Activated T-cell treated with anti-CD3 and anti-CD28 coated beads for 4 hours (primary cell): Measurements from ENCODE around the gene C2orf49.
A peak's percentile ranks its signal among the peaks of the same experiment; 100 is the strongest.

Source experiments
- DNase-seq: peaks from one replicate; pipeline ENCODE4 v3.0.0-alpha.2; 2020

C2orf49 gene

DNA sequence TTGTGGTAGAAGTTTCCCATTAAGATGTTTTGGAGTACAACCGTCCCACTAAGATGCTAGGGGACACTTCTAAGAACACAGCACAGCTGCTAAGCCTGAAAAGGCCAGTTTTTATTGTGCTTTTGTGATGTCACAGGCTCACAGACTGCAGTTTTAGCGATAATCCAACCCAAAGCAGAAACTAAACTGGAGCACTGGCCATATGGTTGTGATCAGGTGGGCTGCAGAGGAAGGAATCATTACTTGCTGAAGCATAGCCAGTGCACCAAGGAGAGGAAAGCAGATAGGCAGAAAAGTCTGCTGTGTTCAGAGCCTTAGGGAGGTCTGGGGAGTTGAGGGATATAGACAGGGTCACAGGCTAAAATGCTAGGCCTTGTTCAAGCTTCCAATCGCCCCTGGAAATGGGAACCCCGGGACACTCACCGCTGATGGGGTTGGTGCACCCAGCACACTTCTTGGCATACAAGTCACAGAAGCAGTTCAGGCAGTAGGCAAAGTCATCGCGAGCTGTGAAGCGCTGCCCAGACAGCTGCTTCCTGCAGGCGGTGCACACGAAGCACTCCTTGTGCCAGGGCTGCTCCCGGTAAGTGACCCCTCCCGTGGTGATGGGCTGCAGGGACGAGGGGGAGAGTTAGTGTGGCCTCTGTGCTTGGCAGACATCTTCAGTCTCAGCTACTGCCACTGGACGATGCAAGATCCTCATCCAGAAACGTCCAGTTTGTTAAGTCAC lies 25.7 kb downstream of the C2orf49 start:
- no peak for DNase-seq

DNA sequence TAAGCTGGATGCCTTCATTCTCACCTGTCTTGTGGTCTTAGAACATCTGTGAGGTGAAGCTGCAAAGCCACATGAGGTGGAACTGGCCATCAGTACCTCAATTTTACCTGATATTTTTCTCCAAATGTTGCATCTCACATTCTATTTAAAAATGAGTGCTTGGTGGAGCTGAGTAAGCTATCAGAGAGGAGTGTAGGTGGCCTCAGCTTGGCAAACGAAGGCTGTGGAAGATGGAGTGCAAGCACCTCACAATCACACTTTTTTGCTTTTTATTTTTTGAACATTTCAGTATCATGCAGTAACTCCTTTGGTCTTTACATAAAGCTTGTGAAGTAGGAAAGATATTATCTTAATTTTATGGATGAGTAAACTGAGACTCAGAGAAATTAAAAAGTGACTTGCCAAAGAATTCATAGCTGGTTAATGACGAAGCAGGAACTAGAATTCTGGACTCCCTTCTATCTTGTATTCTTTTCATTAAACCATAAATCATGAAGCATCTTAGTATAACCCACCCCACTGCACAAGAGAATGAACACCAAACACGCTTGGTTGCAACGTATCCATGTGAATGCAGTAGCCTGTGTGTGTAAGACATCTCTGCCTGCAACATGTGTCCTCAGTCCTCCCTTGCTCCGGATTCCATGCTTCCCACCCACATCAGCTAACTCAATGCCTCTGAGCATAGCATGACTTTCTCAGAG lies 27.2 kb downstream of the C2orf49 start:
- DNase-seq: no peak

DNA sequence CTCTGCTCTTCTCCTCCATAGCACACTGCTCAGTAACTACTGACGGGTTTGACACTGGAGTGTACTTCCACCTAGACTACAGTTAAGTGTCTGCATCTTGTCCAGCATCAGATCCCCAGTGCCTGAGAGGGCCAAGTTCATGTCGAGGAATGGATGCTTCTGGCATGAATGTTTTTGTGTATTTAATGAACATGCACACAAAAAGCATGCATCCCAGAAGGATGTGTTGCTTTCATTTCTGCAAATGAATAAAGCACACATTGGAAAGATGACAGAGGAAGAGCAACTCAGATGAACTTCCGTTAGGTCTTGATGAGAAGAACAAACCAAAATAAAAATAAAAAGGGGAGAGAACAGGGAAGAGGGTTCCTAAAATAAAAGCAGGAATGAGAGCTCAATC lies 27.9 kb downstream of the C2orf49 start:
- no peak for DNase-seq

DNA sequence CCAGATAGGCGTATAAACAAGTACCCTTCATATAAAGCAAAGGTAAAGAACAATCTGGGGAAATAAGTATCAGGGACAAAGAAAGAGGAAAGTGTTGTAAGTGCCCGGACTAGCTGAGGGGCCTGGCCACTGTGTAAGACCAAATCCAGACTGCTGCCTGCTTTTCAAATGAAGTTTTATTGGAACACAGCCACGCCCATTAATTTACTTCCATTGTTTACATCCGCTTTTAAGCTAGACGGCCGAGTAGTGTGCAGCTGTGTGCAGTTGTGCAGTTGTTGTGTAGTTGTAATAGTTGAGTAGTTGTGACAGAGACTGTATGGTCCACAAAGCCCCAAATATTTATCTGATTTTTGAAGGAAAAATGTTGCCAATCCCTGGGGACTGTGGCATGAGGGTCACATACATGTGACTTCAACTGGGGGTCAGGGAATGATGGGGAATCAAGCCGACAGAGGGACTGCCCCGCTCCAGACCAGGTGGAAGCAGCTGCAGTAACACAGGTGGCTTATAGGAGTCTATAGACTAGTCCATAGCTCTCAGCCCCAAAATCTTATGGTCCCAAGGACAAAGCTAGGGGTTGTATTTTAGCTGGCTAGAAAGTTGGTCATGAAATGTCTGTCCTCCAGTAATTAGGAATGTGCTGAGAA lies 31.5 kb downstream of the C2orf49 start:
- no peak for DNase-seq

DNA sequence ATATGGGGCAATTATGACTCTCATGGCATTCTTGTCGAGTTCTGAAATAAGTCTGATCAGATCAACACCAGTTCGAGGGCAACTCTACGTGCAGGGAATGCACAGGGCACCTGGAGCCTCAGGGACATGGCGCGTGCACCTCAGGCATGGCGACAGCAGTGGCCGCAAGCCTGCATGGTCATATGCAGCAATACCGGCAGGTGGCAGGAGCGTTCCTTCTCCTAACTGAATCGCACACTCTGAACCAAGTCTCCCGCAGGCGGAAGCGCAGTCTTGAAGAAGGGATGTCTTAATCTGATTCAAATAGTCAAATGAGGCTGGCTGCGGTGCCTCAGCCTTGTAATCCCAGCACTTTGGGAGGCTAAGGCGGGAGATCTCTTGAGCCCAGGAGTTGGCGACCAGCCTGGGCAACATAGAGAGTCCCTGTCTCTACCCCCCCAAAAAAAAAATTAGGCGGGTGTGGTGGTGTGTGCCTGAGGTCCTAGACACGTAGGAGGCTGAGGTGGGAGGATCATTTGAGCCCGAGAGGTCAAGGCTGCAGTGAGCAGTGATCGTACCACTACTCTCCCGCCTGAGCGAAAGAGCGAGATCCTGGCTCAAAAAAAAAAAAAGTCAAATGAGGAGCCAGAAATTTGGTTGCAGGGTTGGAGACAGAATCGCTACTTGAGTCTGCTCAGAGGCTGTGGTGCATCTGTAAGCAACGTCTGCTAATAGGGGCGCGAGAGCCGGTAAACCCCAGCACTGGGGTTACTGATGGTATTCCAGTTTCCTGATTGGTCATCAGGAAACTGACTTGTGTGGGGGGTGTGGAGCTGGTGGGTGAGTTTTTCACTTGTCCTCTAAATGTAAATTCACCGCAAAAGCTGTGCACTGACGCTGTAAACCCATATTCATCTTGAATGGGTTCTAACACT lies 32.7 kb downstream of the C2orf49 start:
- peak; percentile 80 for DNase-seq

DNA sequence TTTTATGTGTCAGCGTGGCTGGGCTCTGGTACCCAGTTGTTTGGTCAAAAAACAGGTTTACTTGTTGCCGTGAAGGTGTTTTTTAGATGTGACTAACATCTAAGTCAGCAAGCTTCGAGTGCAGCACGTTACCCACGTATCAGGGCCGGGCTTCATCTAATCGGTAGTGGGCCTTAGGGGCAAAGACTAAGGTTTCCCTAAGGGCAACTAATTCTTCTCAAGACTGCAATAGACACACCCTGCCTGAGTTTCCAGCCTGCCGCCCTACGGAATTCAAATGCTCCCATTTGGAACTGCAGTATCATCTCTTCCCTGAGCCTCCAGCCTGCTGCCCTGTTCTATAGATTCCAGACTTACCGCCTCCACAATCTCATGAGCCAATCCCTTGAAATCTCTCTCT lies 33.8 kb downstream of the C2orf49 start:
- DNase-seq: no peak

DNA sequence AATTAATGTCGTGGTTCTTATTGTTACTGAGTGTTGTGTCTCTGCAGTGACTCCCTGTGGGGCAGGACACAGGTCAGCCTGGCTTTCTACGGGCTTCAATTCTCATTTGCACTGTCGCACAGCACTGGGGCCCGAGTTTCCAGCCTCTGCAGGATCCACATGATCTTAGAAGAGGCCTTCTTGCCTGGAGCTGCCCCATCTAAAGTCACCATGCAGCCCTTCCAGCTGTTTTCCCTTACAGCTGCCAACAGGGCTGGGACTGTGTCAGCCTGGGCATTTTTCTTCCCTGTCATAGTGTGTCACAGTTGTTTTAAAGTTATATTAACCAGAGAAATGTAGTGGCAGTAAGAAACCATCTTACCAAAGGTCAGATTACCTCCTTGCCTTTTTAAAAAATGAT lies 34.5 kb downstream of the C2orf49 start:
- DNase-seq: no peak

DNA sequence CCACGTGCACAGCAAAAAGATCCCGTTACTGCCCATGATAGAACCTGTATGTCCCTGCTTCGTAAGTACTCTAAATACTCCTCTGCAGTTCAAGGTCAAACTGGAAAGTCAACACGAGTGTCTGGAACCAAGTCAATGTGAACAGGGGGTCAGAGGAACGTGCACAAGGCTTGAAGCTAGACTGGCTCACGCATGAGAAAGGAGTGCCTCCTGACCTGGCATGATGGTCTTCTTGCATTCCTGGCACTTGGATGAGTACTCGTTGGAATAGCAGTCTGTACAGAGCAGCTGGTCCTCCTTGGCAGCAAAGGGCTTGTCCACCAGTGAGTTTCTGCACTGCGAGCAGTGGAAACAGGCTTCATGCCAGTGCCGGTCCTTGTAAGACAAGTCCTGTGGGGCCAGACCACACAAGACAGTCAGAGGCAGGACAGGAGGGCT lies 36.0 kb downstream of the C2orf49 start:
- DNase-seq: no peak

DNA sequence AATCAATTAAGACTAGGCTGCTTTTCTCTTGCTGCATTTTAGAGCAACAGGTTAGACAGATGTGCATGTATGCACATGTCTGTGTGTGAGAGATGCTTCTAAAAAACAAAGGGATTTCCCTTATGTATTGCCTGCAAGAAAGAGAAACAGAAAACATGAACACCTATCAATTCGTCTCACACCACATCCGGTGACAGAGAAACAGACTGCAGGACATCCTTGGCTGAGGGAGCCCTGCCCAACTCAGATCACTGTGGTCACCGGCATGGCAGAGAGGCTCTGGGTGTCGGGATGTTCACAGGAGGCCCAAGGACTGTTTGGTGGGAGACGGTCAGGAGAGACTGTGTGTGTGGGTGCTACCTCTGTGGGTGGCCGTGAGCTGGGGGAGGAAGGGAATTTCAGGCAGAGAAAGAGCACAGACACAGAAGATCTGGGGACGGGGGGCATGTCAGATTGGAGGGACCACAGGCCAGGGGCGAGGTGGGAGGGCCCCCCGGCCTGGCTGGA lies 36.6 kb downstream of the C2orf49 start:
- DNase-seq: no peak

DNA sequence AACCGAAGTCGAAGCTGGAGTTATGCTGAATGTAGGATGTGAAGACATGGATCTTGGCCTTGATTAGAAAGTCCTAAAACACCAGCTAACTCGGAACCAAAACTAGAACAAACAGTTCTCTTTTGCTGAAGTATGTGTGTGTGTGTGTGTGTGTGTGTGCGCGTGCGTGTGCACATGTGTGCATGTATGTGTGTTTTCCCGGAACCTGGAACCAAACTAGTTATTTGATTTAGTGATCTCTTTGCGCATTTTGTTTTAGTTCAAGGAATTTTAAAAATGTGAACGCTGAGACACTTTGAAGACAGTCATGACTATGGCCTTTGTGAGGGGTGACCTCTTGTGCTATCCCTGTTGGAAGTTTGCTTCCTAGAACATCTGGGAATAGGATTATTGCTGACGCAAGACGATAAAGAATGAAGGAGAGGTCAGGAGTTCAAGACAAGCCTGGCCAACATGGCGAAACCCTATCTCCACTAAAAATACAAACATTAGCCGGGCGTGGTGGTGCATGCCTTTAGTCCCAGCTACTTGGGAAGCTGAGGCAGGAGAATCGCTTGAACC lies 37.7 kb downstream of the C2orf49 start:
- DNase-seq: no peak

DNA sequence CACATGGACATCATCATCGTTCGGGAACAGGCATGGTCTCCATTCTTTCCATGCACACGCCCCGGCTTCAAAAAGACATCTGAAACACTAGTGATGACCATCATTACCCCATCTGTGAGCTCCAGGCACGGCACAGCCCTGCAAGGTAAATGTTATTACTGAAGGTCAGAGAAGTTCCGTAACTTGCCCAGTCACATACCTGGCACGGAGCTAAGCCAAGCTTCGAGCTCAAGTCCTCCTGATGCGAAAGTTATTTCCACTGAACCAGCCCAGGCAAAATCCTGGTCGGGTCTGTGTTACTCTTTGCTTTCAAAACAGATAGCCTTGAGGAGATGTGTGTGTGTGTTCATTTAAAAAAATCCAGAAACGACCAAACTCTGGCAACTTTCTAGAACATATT lies 38.7 kb downstream of the C2orf49 start:
- DNase-seq: no peak

DNA sequence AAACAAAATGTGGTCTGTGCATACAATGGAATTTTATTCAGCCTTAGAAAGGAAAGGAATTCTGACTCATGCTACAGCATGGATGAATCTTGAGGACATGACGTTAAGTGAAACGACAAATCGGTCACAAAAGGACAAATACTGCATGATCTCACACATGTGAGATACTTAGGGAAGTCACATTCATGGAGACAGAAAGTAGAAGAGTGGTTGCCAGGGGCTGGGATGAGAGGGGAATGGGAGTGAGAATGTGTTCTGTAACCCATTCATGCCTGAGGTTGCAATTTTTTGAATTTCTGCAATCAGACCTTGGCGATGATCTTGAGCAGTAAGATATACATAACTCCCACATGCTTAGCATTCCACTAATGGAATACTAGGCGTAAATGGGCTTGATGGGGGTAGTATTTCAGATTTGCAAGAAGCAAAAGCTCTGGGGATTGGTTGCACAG lies 39.5 kb downstream of the C2orf49 start:
- no peak for DNase-seq

DNA sequence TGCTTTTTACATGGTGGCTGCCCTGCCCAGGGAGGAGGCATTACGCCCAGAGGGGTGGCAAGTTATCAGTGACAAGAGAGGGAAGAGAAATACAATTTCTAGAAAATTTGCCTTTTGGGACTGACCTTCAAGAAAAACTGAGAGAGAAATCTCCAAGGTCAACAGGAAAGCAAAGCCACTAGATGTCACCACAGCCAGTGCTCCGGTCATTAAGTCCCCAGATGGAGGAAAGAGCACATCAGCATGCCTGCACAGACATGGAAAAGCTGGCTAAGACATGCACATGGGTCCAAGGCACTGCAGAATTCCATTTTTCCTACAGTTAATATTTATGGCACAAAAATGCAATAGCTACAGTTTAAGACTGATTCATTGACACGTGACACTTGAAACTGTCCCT lies 40.5 kb downstream of the C2orf49 start:
- DNase-seq: no peak

DNA sequence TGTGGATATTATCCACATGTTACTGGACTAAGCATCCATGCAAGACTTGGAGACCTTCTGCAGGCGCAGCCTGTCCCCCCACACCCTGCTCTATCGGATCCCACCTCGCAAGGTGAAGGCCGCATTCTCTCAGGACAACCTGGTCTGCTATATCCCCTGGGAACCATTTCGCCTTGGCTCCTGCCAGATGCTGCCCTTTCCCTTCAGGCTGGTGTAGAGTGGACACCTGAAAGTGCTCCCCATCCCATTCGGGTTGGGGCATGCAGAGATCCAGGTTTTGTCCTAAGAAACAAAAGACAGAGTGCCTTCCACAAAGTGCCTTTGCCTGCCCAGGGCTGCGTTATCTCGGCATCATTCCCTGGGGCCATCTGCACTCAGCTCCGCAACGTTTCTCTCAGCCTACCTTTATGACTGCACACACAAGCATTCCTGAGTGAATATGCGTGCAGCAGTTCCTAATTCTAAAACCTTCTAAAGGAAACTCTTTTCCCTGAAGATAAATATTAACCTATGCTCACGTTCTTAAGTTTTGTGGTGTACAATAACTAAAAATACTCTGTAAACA lies 41.0 kb downstream of the C2orf49 start:
- no peak for DNase-seq

DNA sequence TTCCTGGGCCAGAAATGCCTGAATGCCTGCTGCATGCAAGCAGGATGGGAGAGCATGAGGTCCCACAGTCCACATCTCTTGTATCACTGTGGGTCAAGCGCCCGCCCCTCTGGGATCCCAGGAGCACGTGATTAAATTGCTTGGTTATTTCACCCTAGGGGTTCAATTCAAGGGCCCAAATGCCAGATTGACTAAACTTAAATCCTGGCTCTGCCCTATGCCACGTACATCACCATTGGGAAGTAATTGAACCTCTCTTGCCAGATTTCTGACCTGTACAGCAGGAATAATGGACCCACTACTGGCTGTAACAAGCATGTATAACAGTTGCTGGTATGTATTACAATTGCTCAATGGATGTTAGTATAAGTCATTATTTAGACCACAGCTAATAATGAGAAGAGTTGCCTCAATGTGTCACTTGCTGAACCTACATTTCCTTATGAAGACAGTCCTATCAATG lies 41.6 kb downstream of the C2orf49 start:
- DNase-seq: no peak

DNA sequence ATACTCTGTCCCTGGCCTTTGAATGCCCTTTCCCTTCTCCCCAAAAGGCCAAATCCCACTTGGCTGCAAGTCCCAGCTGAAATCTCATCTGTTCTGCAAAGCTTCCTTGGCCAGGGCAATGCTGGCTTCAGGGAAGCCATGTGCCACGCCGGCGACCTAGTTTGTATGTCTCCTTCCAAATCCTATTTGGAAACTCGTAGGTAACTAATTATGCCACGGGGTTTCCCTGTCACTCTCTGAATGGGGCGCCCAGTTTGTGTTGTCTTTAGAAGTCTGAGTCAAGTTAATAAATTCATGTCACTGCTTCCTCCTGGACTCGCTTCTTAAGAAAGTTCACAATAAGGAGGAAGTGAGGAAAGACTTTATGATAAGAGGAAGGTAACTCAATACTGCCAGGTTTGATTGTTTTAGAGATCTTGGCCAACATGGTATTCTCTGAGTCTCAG lies 42.4 kb downstream of the C2orf49 start:
- DNase-seq: no peak

DNA sequence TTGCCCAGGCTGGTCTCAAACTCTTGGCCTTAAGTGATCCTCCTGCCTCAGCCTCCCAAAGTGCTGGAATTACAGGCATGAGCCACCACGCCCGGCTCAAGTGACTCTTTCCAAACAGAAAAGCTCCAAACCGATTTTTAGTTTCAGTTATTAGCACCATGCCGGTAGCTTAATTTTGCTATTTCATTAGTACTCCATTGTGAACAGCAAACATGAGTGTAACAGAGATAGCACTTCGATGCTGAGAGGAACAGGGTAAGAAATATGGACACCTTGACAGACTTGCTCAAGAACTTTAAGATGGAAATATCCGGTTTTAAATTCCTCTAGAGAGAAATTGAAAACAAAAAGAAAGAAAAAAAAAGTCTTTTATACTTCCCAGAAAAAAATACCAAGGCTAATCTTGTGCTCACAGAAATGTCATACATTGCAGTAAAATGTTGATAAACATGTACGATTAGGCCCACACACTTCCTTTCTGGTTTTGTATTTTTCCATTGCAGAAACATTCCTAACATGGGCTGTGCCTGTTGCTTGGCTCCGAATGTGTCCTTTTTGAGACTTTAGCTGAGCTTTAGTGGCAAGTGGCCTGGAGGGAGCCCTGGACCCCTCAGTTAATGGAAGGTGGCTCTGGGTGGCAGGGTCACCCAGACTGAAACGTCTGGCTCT lies 43.2 kb downstream of the C2orf49 start:
- DNase-seq: no peak

DNA sequence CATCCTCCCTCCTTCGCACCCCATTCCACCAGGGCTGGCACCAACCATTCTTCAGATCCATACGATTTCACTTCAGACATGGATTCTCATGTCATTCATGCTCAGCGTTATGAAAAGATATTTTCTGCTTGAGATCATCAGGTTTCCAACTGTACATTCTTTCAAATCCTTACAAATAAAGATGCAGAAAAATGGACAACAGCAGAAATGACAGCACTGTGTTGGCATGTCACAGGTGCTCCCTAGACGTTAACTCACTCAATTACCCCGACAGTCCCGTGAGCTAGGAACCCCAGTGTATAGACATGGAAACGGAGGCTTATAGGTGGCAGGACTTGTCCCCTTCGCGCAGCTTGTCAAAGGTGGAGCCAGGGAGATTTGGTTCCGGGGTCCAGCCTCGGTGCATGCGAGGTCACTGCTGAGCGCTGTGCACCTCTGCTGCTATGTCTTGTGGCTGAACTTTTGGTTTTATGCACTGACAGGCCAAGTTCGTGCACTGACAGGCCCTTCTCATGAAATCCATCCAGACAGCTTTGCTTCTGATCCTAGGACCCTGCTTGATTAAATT lies 43.8 kb downstream of the C2orf49 start:
- no peak for DNase-seq

DNA sequence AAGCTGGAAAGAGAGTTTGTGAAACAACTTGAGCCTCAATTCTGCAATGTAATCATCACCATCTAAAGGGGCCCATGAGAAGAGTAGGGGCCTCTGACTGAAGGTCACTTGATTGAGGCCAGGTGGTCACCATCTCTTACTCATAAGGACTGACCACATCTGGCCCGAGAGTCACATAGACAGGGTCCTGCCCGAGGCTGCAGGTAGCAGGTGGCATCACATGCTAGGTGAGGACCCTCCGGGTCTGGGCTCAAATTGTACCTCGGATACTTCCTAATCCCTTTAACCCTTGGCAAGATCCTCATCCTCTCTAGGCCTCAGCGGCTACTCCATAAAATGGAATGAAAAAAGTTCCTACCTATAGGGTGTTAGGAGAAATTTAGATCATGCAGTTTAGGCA lies 44.8 kb downstream of the C2orf49 start:
- DNase-seq: no peak

DNA sequence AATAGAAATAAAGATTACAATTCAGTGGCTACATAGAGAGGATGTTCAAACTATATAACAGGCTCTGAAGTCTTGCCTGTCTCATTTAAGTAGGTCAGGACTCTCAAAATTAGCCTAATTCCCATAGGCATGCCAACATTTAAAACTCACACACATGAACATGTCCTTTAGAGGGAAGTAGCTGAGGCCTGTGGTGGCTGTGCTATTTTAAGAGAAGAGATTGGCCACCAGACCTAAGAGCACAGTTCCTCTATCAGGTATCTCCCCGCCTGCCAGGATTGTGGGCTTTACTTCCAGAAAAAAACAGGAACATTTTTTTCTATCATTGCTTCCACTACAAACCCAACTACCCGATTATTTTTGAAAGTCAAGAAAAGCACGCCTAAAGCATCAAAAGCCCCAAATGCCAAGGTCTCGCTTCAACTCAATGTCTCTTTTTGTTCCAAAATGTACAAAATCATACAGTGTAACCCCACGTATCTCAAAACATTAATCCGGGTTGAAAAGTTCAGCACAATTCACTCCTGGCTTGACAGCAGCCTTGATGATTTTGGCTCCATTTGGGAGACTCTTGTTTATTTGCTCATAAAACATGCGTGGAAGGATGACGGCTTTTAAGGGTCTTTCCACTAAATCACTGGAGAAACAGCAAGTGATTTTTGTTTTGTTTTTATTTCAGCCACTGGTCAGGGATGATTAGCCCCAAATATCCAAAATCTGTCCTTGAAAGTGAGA lies 46.3 kb downstream of the C2orf49 start:
- no peak for DNase-seq
